ENCODE data around the gene SLC16A10. TPM values are rescaled to one million over a fixed set of nuclear protein-coding genes. Genes with fewer than 3 reads are reported as not detected.

SLC16A10 gene
- total and polyA plus RNA-seq, 2 of the 8 experiments (the other 6 are each of a cell fraction or from before 2014, with no cell fraction given) = 18.6 to 23.2 TPM

GRCh38 chr6:111088668-111089003, 1.3 kb downstream of the SLC16A10 start:
- peaks cover 11% of the 10 kb centered on the region; the same call in 1 of the 2 replicates for H3K23me2 ChIP-seq (ENCODE audit: low read depth, low read length)
- H3K18ac ChIP-seq (ENCODE audit: extremely low read depth, low read length) = no peak overlapping the region
- no peak for TF ChIP-seq FOSL1 (IDR thresholded peaks at IDR 0.05; ENCODE audit: insufficient read depth, low read depth, low read length)
- no peak for TF ChIP-seq CTCF (IDR thresholded peaks at IDR 0.05; ENCODE audit: control extremely low read depth in 1 of 3, insufficient read depth in 1 of 3, low read depth in 1 of 3, low read length in 3 of 3)
- peak; percentile 56 for TF ChIP-seq MAFK (IDR thresholded peaks at IDR 0.05; ENCODE audit: low read depth, low read length)
- TF ChIP-seq CEBPB (IDR thresholded peaks at IDR 0.05; ENCODE audit: low read depth, low read length) = no peak
- no peak for TF ChIP-seq NRF1 (IDR thresholded peaks at IDR 0.05; ENCODE audit: low read depth, low read length)
- no peak for TF ChIP-seq KDM1A (IDR thresholded peaks at IDR 0.05; ENCODE audit: borderline replicate concordance, low read length)
- H3K4me1 ChIP-seq (replicated peaks in 1 of 4; ENCODE audit: control insufficient read depth in 3 of 4, insufficient read depth in 4 of 4, low read length in 3 of 4) = peaks cover 2 to 17% (median 10%) of the 10 kb centered on the region in 4 experiments; a peak in 4 of 7 replicates
- 3% methylated on average over 5 of the region's 5 CpGs; no CpG with 5 or more reads in 1 of the 2 experiments for WGBS, 2 experiments (ENCODE audit: extremely low coverage in 1 of 2, insufficient coverage in 1 of 2, insufficient read length in 1 of 2, insufficient replicate concordance in 2 of 2, low coverage in 1 of 2, low lambda C conversion rate in 2 of 2, missing lambda C conversion rate in 1 of 2)
- peaks cover 0 to 24% of the 10 kb centered on the region in 2 experiments; a peak in 2 of 4 replicates for H3K79me2 ChIP-seq (ENCODE audit: control insufficient read depth in 1 of 2, insufficient read depth in 2 of 2, low read length in 2 of 2)
- H4K91ac ChIP-seq (replicated peaks; ENCODE audit: insufficient read length, low read length) = no peak overlapping the region
- H2AK5ac ChIP-seq (ENCODE audit: low read depth, low read length) = no peak overlapping the region
- peak overlapping the region in 1 of 4 experiments; percentile 19; a peak in 2 of 7 replicates for H3K9ac ChIP-seq (replicated peaks in 1 of 4; ENCODE audit: extremely low read depth in 1 of 4, low read depth in 3 of 4, low read length in 3 of 4)
- H3K27me3 ChIP-seq (replicated peaks in 1 of 4; ENCODE audit: control insufficient read depth in 3 of 4, extremely low read depth in 1 of 4, insufficient read depth in 3 of 4, low read length in 3 of 4) = peaks cover 0 to 13% (median 5%) of the 10 kb centered on the region in 4 experiments; a peak in 6 of 7 replicates
- no peak overlapping the region for H3K4ac ChIP-seq (replicated peaks; ENCODE audit: insufficient read length, low read depth, low read length)
- peak; percentile 7 for FAIRE-seq
- H3K27ac ChIP-seq (ENCODE audit: low read depth, low read length) = no peak overlapping the region
- no peak overlapping the region for H2BK5ac ChIP-seq (ENCODE audit: low read depth, low read length)
- H4K8ac ChIP-seq (ENCODE audit: extremely low read depth, insufficient read depth, low read length) = no peak overlapping the region
- no peaks in the 10 kb centered on the region for H3K36me3 ChIP-seq (ENCODE audit: control insufficient read depth in 2 of 4, insufficient read depth in 4 of 4, low read length in 3 of 4)
- H3K23ac ChIP-seq (ENCODE audit: insufficient read length) = no peak overlapping the region
- no peaks in the 10 kb centered on the region for H3K9me3 ChIP-seq (ENCODE audit: insufficient read depth in 2 of 2, low read depth in 1 of 2, low read length in 1 of 2)
- no peak overlapping the region for H2BK12ac ChIP-seq (ENCODE audit: low read depth, low read length)
- H4K5ac ChIP-seq (ENCODE audit: insufficient read length, low read depth, low read length) = no peak overlapping the region
- H3K4me3 ChIP-seq (ENCODE audit: extremely low read depth in 1 of 4, insufficient read depth in 2 of 4, low read depth in 3 of 4, low read length in 4 of 4) = peak overlapping the region; percentile 77 to 94 (median 84)
- POLR2A ChIA-PET (ENCODE audit: partially characterized antibody) = interaction anchor here (0.7 to 1.7 kb wide), 5 partner anchors 8 to 82 kb away, joined by 3 to 7 read pairs (median 3); no protein-coding TSS in a partner anchor
- no peaks in the 10 kb centered on the region for H3K79me1 ChIP-seq (ENCODE audit: low read depth, low read length)
- no peak overlapping the region for H3K14ac ChIP-seq (ENCODE audit: insufficient read length)
- no peak overlapping the region for H2BK20ac ChIP-seq (ENCODE audit: low read length)
- H3K4me2 ChIP-seq (ENCODE audit: insufficient read depth in 1 of 2, low read depth in 2 of 2, low read length in 2 of 2) = peak overlapping the region; percentile 93 to 99
- H3K56ac ChIP-seq (replicated peaks; ENCODE audit: insufficient read length, low read depth, low read length) = no peak overlapping the region
- H2BK120ac ChIP-seq (replicated peaks; ENCODE audit: low read depth, low read length) = no peak overlapping the region
- CTCF ChIA-PET (ENCODE audit: partially characterized antibody) = interaction anchor here (0.9 to 1.1 kb wide), 2 partner anchors 168 to 170 kb away, joined by 3 to 4 read pairs; a partner anchor contains a TSS
- H4K20me1 ChIP-seq (replicated peaks in 1 of 2; ENCODE audit: control insufficient read depth in 1 of 2, insufficient read depth in 2 of 2, low read length in 2 of 2) = no peaks in the 10 kb centered on the region
- no peak for DNase-seq (ENCODE audit: low read depth in 1 of 2, low spot score in 2 of 2)
- H2AFZ ChIP-seq (ENCODE audit: low read length) = no peak overlapping the region
- H2BK15ac ChIP-seq (ENCODE audit: low read length) = no peak overlapping the region
